Ascending aorta (tissue), 2 donors: Measurements from ENCODE around the gene CCDC110. TPM values are rescaled to one million over a fixed set of nuclear protein-coding genes. Genes with fewer than 3 reads are reported as not detected.

Experiments
- DNase-seq, 2 donors: peaks; one replicate each; pipeline ENCODE4 v3.0.0-alpha.2; 2019; ENCODE audit warnings: low spot score in 2 of 2
- H3K27ac ChIP-seq, 2 donors: fragments of 200-600 bp; sonication (generic); one replicate each; pipeline ENCODE4 v1.5.1; 2016 to 2017; ENCODE audit warnings: mild to moderate bottlenecking in 1 of 2
- H3K27me3 ChIP-seq: fragments of 200-600 bp; sonication (generic); one replicate; pipeline ENCODE4 v1.5.1; 2017
- H3K36me3 ChIP-seq, 2 donors: fragments of 200-600 bp; sonication (generic); one replicate each; pipeline ENCODE4 v1.5.1; 2016
- H3K4me1 ChIP-seq, 2 donors: fragments of 200-600 bp; sonication (generic); one replicate each; pipeline ENCODE4 v1.5.1; 2016 to 2017; ENCODE audit warnings: mild to moderate bottlenecking in 1 of 2
- H3K4me3 ChIP-seq, 2 donors: fragments of 200-600 bp; sonication (generic); one replicate each; pipeline ENCODE4 v1.5.1; 2016 to 2017; ENCODE audit warnings: mild to moderate bottlenecking in 1 of 2
- H3K9me3 ChIP-seq, 2 donors: fragments of 200-600 bp; sonication (generic); one replicate each; pipeline ENCODE4 v1.5.1; 2016
- intact Hi-C: fragments of 100-400 bp; cut with DNase I; formaldehyde crosslinking; loops from one replicate; pipeline ENCODE4 v1.15.1; 2023
- total RNA-seq: library from RNA; depleted of rRNA; stranded (reverse); fragments of >200 nt; gene quantifications from one replicate; pipeline ENCODE4 v1.1.0, GENCODE V29; 2016
- TF ChIP-seq, protein P1 (sequence below), 3 experiments: fragments of 200-600 bp in 2 of 3; fragments of 450-650 bp in 1 of 3; sonication (generic) in 2 of 3; IDR thresholded peaks; one replicate each; pipeline ENCODE4 v1.5.1; 2016 to 2019; ENCODE audit warnings: antibody characterized with exemption in 3 of 3, mild to moderate bottlenecking in 1 of 3, moderate library complexity in 1 of 3

CCDC110 gene
- total RNA-seq, 1 donor from 2014 or later = not detected

- Histone ChIP-seq H3K36me3 (no peaks in the 10 kb centered on the region), H3K4me1 (no peaks in the 10 kb centered on the region), H3K27ac (no peak overlapping the region), H3K27me3 (no peaks in the 10 kb centered on the region), H3K9me3 (no peaks in the 10 kb centered on the region), H3K4me3 (no peak overlapping the region)
- TF ChIP-seq, protein P1, sequence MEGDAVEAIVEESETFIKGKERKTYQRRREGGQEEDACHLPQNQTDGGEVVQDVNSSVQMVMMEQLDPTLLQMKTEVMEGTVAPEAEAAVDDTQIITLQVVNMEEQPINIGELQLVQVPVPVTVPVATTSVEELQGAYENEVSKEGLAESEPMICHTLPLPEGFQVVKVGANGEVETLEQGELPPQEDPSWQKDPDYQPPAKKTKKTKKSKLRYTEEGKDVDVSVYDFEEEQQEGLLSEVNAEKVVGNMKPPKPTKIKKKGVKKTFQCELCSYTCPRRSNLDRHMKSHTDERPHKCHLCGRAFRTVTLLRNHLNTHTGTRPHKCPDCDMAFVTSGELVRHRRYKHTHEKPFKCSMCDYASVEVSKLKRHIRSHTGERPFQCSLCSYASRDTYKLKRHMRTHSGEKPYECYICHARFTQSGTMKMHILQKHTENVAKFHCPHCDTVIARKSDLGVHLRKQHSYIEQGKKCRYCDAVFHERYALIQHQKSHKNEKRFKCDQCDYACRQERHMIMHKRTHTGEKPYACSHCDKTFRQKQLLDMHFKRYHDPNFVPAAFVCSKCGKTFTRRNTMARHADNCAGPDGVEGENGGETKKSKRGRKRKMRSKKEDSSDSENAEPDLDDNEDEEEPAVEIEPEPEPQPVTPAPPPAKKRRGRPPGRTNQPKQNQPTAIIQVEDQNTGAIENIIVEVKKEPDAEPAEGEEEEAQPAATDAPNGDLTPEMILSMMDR (IDR thresholded peaks at IDR 0.05) = no peak
- intact Hi-C loops = loop anchor here (5.0 to 10.0 kb wide), 3 partner anchors 168 to 1027 kb away; partner anchors contain the start of genes CFAP97 and SNX25
- DNase-seq = no peak
These were observed 41.9 kb downstream of the CCDC110 start for GRCh38 chr4:185429660-185430059.

GRCh38 chr4:185426960-185427688 lies 44.4 kb downstream of the CCDC110 start:
- TF ChIP-seq, protein P1 (IDR thresholded peaks at IDR 0.05) = no peak
- intact Hi-C loops = loop anchor here (5.0 to 10.0 kb wide), 3 partner anchors 170 to 1025 kb away; partner anchors contain the start of genes CFAP97 and SNX25
- no peak for DNase-seq
- Histone ChIP-seq H3K4me3 (no peak overlapping the region), H3K27ac (no peak overlapping the region), H3K27me3 (no peaks in the 10 kb centered on the region), H3K9me3 (no peaks in the 10 kb centered on the region), H3K4me1 (peaks cover 0 to 10% of the 10 kb centered on the region in 2 donors), H3K36me3 (no peaks in the 10 kb centered on the region)

GRCh38 chr4:185425647-185426352 lies 45.7 kb downstream of the CCDC110 start, which contains the start of gene UFSP2:
Gene UFSP2 (minus strand): TSS chr4:185425964. CDS start chr4:185425868, 96 bp downstream.
- Histone ChIP-seq H3K4me1 (peaks cover 0 to 15% of the 10 kb centered on the region in 2 donors), H3K9me3 (no peaks in the 10 kb centered on the region), H3K27me3 (no peaks in the 10 kb centered on the region), H3K36me3 (no peaks in the 10 kb centered on the region), H3K4me3 (peak within 1 kb of the TSS; percentile 66 to 80), H3K27ac (peak within 1 kb of the TSS; percentile 88 to 96)
- intact Hi-C loops = loop anchor here (1.0 to 10.0 kb wide), 5 partner anchors 29 to 1023 kb away; partner anchors contain the start of genes ANKRD37, CCDC110, CFAP97 and SNX25
- TF ChIP-seq, protein P1 (IDR thresholded peaks at IDR 0.05) = no peak
- peak; percentile 69 to 95 for DNase-seq

GRCh38 chr4:185424905-185425646 lies 46.5 kb downstream of the CCDC110 start:
- TF ChIP-seq, protein P1 (IDR thresholded peaks at IDR 0.05) = no peak
- Histone ChIP-seq H3K4me1 (peaks cover 0 to 17% of the 10 kb centered on the region in 2 donors), H3K4me3 (peak overlapping the region; percentile 66 to 80), H3K27ac (peak overlapping the region; percentile 88 to 96), H3K9me3 (no peaks in the 10 kb centered on the region), H3K36me3 (no peaks in the 10 kb centered on the region), H3K27me3 (no peaks in the 10 kb centered on the region)
- intact Hi-C loops = loop anchor here (1.0 to 10.0 kb wide), 5 partner anchors 29 to 1023 kb away; partner anchors contain the start of genes ANKRD37, CCDC110, CFAP97 and SNX25
- DNase-seq = no peak
